Activated CD8-positive, alpha-beta T cell treated with anti-CD3 and anti-CD28 coated beads for 36 hours (primary cell): ENCODE measurements around the gene MED26. TPM values are rescaled to one million over a fixed set of nuclear protein-coding genes. Genes with fewer than 3 reads are reported as not detected.
"Not testable (repeated sequence)": the region's sequence is repeated elsewhere in the genome, so short reads cannot be mapped to it uniquely, and the experiment has no call there.

Experiments
- ATAC-seq: fragments of 200-7000 bp; cut with Tn5 transposase; one replicate; pipeline ENCODE4 v1.10.0; 2021; ENCODE audit warnings: mild to moderate bottlenecking, moderate library complexity
- CTCF ChIA-PET: fragments of 350-600 bp; sonication (Branson Sonifier 250); formaldehyde crosslinking; loops from one replicate; lab custom pipeline; 2021; ENCODE audit warnings: antibody characterized with exemption; lab: Charles Lee
- POLR2A ChIA-PET: fragments of 350-600 bp; sonication (Branson Sonifier 250); formaldehyde crosslinking; loops from one replicate; lab custom pipeline; 2021; ENCODE audit warnings: antibody characterized with exemption; lab: Charles Lee
- DNase-seq: peaks from one replicate; pipeline ENCODE4 v3.0.0-alpha.2; 2020
- H3K27ac Mint-ChIP-seq: one replicate; pipeline ENCODE4 v1.8.0; 2021; ENCODE audit warnings: mild to moderate bottlenecking, mixed read lengths
- H3K27me3 Mint-ChIP-seq: one replicate; pipeline ENCODE4 v1.8.0; 2021; ENCODE audit warnings: mixed read lengths
- H3K36me3 Mint-ChIP-seq: one replicate; pipeline ENCODE4 v1.8.0; 2021; ENCODE audit warnings: low read depth, mixed read lengths
- H3K4me1 Mint-ChIP-seq: one replicate; pipeline ENCODE4 v1.8.0; 2021; ENCODE audit warnings: low read depth, mixed read lengths
- H3K4me3 Mint-ChIP-seq: one replicate; pipeline ENCODE4 v1.8.0; 2021; ENCODE audit warnings: mild to moderate bottlenecking, moderate library complexity, mixed read lengths
- H3K9me3 Mint-ChIP-seq: one replicate; pipeline ENCODE4 v1.8.0; 2021; ENCODE audit warnings: mixed read lengths
- CTCF ChIP-seq: fragments of 200-600 bp; IDR thresholded peaks from one replicate; pipeline ENCODE4 v1.8.0; 2022; ENCODE audit warnings: antibody characterized with exemption, mild to moderate bottlenecking
- intact Hi-C: fragments of 100-400 bp; cut with micrococcal nuclease; formaldehyde crosslinking; loops from one replicate; pipeline ENCODE4 v1.10.0; 2022
- total RNA-seq, 2 experiments: library from RNA; stranded (reverse); gene quantifications; one replicate each; pipeline ENCODE4 v1.2.3, GENCODE V29; 2021

The MED26 gene
- total RNA-seq, 2 experiments from 2014 or later, result 14.2 to 19.3 TPM

GRCh38 chr19:16671652-16672274, 43.8 kb upstream of the MED26 start:
- H3K27me3 Mint-ChIP-seq, result no peaks in the 10 kb centered on the region
- DNase-seq, result no peak
- CTCF ChIA-PET, result interaction anchor here (1.6 kb wide), 1 partner anchor 43 kb away, joined by 5 read pairs; no protein-coding TSS in a partner anchor

DNA sequence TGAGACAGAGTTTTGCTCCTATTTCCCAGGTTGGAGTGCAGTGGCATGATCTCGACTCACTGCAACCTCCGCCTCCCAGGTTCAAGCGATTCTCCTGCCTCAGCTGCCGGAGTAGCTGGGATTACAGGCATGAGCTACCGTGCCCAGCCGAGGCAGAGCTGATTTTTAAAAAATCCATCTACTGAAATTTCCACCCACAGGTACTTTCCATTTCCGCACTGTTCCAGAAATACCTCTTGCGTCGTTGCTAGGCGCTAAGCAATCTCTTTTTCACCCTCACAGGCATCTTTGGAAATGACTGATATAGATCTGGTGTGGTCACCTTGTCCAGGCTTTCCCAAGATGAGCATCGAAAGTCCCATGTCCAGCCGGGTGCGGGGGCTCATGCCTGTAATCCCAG, 42.3 kb upstream of the MED26 start:
- H3K4me3 Mint-ChIP-seq, result no peak overlapping the region
- CTCF ChIA-PET, result no interaction called here

More at GRCh38 chr19:16671652-16672274, 43.8 kb upstream of the MED26 start:
- no peak overlapping the region for H3K4me3 Mint-ChIP-seq
- H3K36me3 Mint-ChIP-seq, result no peaks in the 10 kb centered on the region
- POLR2A ChIA-PET, result interaction anchor here (1.8 kb wide), 1 partner anchor 10 kb away, joined by 4 read pairs; the partner anchor contains the start of gene TMEM38A
- no peak for ATAC-seq
- H3K4me1 Mint-ChIP-seq, result no peaks in the 10 kb centered on the region
- intact Hi-C loops, result no loop called here
- no peak overlapping the region for H3K27ac Mint-ChIP-seq
- no peaks in the 10 kb centered on the region for H3K9me3 Mint-ChIP-seq
- no peak for TF ChIP-seq CTCF

GRCh38 chr19:16668702-16669101, 40.7 kb upstream of the MED26 start:
- H3K4me1 Mint-ChIP-seq, CTCF ChIA-PET, DNase-seq, H3K27ac Mint-ChIP-seq, POLR2A ChIA-PET, H3K4me3 Mint-ChIP-seq, H3K36me3 Mint-ChIP-seq, intact Hi-C loops, H3K9me3 Mint-ChIP-seq, ATAC-seq, H3K27me3 Mint-ChIP-seq: not testable (repeated sequence)

More for the DNA sequence above, 42.3 kb upstream of the MED26 start:
- intact Hi-C loops, result no loop called here
- Mint-ChIP-seq H3K27me3 (no peaks in the 10 kb centered on the region), H3K27ac (no peak overlapping the region), H3K4me1 (no peaks in the 10 kb centered on the region), H3K9me3 (no peaks in the 10 kb centered on the region), H3K36me3 (no peaks in the 10 kb centered on the region)
- no peak for ATAC-seq
- POLR2A ChIA-PET, result interaction anchor here (1.8 kb wide), 1 partner anchor 9 kb away, joined by 4 read pairs; the partner anchor contains the start of gene TMEM38A
- TF ChIP-seq CTCF, result no peak
- DNase-seq, result no peak

DNA sequence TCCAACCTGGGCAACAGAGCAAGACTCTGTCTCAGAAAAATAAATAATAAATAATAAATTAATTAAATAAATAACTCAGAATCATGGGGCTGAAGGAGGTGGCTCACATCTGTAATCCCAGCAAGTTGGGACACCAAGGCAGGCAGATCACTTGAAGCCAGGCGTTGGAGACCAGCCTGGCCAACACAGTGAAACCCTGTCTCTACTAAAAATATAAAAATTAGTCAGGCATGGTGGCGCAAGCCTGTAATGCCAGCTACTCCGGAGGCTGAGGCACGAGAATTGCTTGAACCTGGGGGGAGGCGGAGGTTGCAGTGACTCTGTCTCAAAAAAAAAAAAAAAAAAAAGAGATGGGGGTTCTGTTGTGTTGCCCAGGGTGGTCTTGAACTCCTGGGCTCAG, 40.2 kb upstream of the MED26 start:
- intact Hi-C loops, result no loop called here
- H3K9me3 Mint-ChIP-seq, result no peaks in the 10 kb centered on the region

DNA sequence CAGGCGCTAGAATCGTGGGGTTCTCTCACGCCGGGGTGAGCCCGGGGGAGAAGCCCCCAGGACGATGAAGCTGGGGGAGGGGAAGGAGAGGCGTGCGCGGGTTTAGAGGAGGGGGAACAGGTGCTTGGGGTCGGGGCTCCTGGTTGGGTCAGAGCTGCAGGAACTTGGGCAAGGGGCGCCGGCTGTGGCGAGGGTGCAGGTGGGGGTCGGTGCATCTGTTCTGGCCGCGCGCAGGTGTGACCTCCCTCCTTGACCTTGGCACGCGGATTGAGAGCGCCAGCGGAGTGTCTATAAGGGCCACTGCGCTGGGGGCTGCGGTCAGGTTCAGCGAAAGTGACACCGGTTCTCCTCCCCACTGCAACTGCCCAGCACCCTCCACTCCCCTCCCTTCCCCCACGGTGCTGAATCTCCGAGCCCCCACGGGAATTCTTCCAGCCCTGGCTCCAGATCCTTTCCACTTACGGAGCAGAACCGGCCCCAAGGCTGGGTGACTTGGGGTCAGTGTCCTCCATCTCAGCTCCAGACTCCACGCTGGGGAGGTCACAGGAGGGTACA, 33.6 kb upstream of the MED26 start:
- ATAC-seq (no peak), DNase-seq (peak; percentile 34)
- peak overlapping the region; percentile 75 for H3K4me3 Mint-ChIP-seq
- H3K36me3 Mint-ChIP-seq, result peaks cover 17% of the 10 kb centered on the region
- H3K27ac Mint-ChIP-seq, result no peak overlapping the region
- no peaks in the 10 kb centered on the region for H3K9me3 Mint-ChIP-seq
- H3K4me1 Mint-ChIP-seq, result peaks cover 27% of the 10 kb centered on the region
- no peak for TF ChIP-seq CTCF
- H3K27me3 Mint-ChIP-seq, result no peaks in the 10 kb centered on the region
- intact Hi-C loops, result no loop called here
- ChIA-PET CTCF (no interaction called here), POLR2A (interaction anchor here (0.6 to 3.3 kb wide), 6 partner anchors 9 to 119 kb away, joined by 3 to 27 read pairs (median 4); partner anchors contain the start of genes CHERP and MED26)

More for the DNA sequence above, 40.2 kb upstream of the MED26 start:
- ChIA-PET CTCF (no interaction called here), POLR2A (no interaction called here)
- H3K27ac Mint-ChIP-seq, result no peak overlapping the region
- no peak for TF ChIP-seq CTCF
- no peak for ATAC-seq
- H3K27me3 Mint-ChIP-seq, result no peaks in the 10 kb centered on the region
- H3K4me1 Mint-ChIP-seq, result no peaks in the 10 kb centered on the region
- DNase-seq, result no peak
- H3K4me3 Mint-ChIP-seq, result no peak overlapping the region
- no peaks in the 10 kb centered on the region for H3K36me3 Mint-ChIP-seq
